Uterus (tissue), 2 donors: Measurements from ENCODE around the gene RAB19.
"Not testable (repeated sequence)": the region's sequence is repeated elsewhere in the genome, so short reads cannot be mapped to it uniquely, and the experiment has no call there.

Experiments
- POLR2A ChIP-seq, 2 donors: fragments of 450-650 bp; IDR thresholded peaks; one replicate each; pipeline ENCODE4 v1.6.1; 2016; ENCODE audit warnings: antibody characterized with exemption in 2 of 2, mild to moderate bottlenecking in 1 of 2, moderate library complexity in 1 of 2
- TF ChIP-seq, protein P1 (sequence below), 4 experiments: fragments of 200-600 bp in 2 of 4; fragments of 450-650 bp in 2 of 4; sonication (generic) in 2 of 4; IDR thresholded peaks; one replicate each; pipeline ENCODE4 v1.5.1; 2016 to 2019; ENCODE audit warnings: antibody characterized with exemption in 4 of 4, mild to moderate bottlenecking in 2 of 4, moderate library complexity in 1 of 4

- TF ChIP-seq, protein P1, sequence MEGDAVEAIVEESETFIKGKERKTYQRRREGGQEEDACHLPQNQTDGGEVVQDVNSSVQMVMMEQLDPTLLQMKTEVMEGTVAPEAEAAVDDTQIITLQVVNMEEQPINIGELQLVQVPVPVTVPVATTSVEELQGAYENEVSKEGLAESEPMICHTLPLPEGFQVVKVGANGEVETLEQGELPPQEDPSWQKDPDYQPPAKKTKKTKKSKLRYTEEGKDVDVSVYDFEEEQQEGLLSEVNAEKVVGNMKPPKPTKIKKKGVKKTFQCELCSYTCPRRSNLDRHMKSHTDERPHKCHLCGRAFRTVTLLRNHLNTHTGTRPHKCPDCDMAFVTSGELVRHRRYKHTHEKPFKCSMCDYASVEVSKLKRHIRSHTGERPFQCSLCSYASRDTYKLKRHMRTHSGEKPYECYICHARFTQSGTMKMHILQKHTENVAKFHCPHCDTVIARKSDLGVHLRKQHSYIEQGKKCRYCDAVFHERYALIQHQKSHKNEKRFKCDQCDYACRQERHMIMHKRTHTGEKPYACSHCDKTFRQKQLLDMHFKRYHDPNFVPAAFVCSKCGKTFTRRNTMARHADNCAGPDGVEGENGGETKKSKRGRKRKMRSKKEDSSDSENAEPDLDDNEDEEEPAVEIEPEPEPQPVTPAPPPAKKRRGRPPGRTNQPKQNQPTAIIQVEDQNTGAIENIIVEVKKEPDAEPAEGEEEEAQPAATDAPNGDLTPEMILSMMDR (IDR thresholded peaks at IDR 0.05): not testable (repeated sequence)
- not testable (repeated sequence) for TF ChIP-seq POLR2A (IDR thresholded peaks at IDR 0.05)
These were observed 50.2 kb downstream of the RAB19 start for GRCh38 chr7:140453785-140454656.
